Stimulated activated CD8-positive, alpha-beta memory T cell treated with anti-CD3 and anti-CD28 coated beads, Interleukin-12 subunit alpha, Interleukin-12 subunit beta, amount 100 ng/mL, for 1 hour (primary cell): ENCODE data around the gene RBBP7.
"Not testable (repeated sequence)": the region's sequence is repeated elsewhere in the genome, so short reads cannot be mapped to it uniquely, and the experiment has no call there.

Experiments
- DNase-seq: peaks from one replicate; pipeline ENCODE4 v3.0.0-alpha.2; 2020; ENCODE audit warnings: low read depth

The RBBP7 gene

GRCh38 chrX:16862829-16863228, 7.3 kb downstream of the RBBP7 start:
- no peak for DNase-seq

- DNase-seq = no peak
Measured at GRCh38 chrX:16856744-16857143, 13.4 kb downstream of the RBBP7 start.

GRCh38 chrX:16856076-16856404, 14.1 kb downstream of the RBBP7 start:
- not testable (repeated sequence) for DNase-seq

GRCh38 chrX:16855363-16856075, 14.6 kb downstream of the RBBP7 start:
- no peak for DNase-seq

GRCh38 chrX:16853537-16853936, 16.6 kb downstream of the RBBP7 start:
- no peak for DNase-seq

- DNase-seq = no peak
Measured at GRCh38 chrX:16852617-16853179, 17.5 kb downstream of the RBBP7 start.

- no peak for DNase-seq
Measured at GRCh38 chrX:16851827-16852226, 18.3 kb downstream of the RBBP7 start.

- no peak for DNase-seq
Measured at GRCh38 chrX:16851421-16851820, 18.7 kb downstream of the RBBP7 start.

GRCh38 chrX:16848541-16848940, 21.6 kb downstream of the RBBP7 start:
- no peak for DNase-seq

GRCh38 chrX:16845686-16846085, 24.5 kb downstream of the RBBP7 start:
- no peak for DNase-seq

- DNase-seq = no peak
Measured at GRCh38 chrX:16843208-16843909, 26.8 kb downstream of the RBBP7 start.

- DNase-seq = no peak
Measured at GRCh38 chrX:16842684-16843083, 27.5 kb downstream of the RBBP7 start.

- DNase-seq = no peak
Measured at GRCh38 chrX:16839852-16840460, 30.2 kb downstream of the RBBP7 start.

GRCh38 chrX:16839219-16839851, 30.8 kb downstream of the RBBP7 start:
- no peak for DNase-seq

GRCh38 chrX:16838202-16839066, 31.7 kb downstream of the RBBP7 start:
- no peak for DNase-seq

- DNase-seq = no peak
Measured at GRCh38 chrX:16836371-16836770, 33.8 kb downstream of the RBBP7 start.

- no peak for DNase-seq
Measured at GRCh38 chrX:16834806-16835205, 35.4 kb downstream of the RBBP7 start.

GRCh38 chrX:16832301-16832700, 37.9 kb downstream of the RBBP7 start:
- no peak for DNase-seq

- no peak for DNase-seq
Measured at GRCh38 chrX:16828124-16828908, 41.8 kb downstream of the RBBP7 start.

GRCh38 chrX:16827225-16827624, 42.9 kb downstream of the RBBP7 start:
- DNase-seq = no peak

- no peak for DNase-seq
Measured at GRCh38 chrX:16826207-16826606, 44.0 kb downstream of the RBBP7 start.
